Hepatocyte (in vitro differentiated cells): ENCODE measurements around the gene ZSCAN5A.

ENCODE experiments used
- EZH2 ChIP-seq: fragments of 200-600 bp; sonication (generic); IDR thresholded peaks from 2 replicates; pipeline ENCODE4 v1.6.1; 2016; ENCODE audit warnings: antibody characterized with exemption, mild to moderate bottlenecking, borderline replicate concordance
- TF ChIP-seq, protein P1 (sequence below): fragments of 200-600 bp; sonication (generic); IDR thresholded peaks from 2 replicates; pipeline ENCODE4 v1.5.1; 2016; ENCODE audit warnings: antibody characterized with exemption, mild to moderate bottlenecking; ENCODE audit not compliant: poor library complexity

DNA sequence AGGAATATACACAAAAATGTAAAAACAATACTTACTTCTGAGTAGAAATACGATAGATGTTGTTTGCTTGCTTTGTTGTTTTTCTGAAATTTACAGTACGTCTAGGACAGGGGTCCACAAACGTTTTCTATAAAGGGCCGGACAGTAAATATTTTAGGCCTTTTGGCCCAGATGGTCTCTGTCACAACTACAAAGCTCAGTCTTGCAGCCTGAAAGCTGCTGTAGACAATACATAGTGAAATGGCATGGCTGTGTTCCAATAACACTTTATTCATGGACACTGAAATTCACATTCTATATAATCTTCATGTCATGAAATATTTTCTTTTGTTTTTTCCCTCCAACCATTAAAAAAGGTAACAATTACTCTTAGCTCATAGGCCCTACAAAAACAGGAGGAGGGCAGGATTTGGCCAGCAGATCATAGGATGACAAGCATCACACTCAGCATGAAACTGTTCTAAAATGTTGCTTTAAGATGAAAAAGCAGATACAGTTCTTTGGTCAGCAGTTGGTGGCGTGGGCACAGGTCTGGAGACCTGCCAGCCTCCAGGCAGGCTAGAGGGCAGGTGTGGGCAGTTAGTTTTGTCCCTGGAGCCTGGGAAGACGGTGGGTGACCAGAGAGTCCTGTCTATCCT is 42.4 kb downstream of the ZSCAN5A start, which contains the start of gene EDDM13:
- TF ChIP-seq, protein P1, sequence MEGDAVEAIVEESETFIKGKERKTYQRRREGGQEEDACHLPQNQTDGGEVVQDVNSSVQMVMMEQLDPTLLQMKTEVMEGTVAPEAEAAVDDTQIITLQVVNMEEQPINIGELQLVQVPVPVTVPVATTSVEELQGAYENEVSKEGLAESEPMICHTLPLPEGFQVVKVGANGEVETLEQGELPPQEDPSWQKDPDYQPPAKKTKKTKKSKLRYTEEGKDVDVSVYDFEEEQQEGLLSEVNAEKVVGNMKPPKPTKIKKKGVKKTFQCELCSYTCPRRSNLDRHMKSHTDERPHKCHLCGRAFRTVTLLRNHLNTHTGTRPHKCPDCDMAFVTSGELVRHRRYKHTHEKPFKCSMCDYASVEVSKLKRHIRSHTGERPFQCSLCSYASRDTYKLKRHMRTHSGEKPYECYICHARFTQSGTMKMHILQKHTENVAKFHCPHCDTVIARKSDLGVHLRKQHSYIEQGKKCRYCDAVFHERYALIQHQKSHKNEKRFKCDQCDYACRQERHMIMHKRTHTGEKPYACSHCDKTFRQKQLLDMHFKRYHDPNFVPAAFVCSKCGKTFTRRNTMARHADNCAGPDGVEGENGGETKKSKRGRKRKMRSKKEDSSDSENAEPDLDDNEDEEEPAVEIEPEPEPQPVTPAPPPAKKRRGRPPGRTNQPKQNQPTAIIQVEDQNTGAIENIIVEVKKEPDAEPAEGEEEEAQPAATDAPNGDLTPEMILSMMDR: no peak
- TF ChIP-seq EZH2: no peak
